D341Med (cell line): ENCODE measurements around the gene ZBTB46.
"Not testable (repeated sequence)": the region's sequence is repeated elsewhere in the genome, so short reads cannot be mapped to it uniquely, and the experiment has no call there.

Experiments used
- DNase-seq: peaks from one replicate; pipeline ENCODE4 v3.0.0; 2012; ENCODE audit warnings: low spot score

The ZBTB46 gene

GRCh38 chr20:63814891-63815614 lies 16.0 kb downstream of the ZBTB46 start:
- DNase-seq = no peak

DNA sequence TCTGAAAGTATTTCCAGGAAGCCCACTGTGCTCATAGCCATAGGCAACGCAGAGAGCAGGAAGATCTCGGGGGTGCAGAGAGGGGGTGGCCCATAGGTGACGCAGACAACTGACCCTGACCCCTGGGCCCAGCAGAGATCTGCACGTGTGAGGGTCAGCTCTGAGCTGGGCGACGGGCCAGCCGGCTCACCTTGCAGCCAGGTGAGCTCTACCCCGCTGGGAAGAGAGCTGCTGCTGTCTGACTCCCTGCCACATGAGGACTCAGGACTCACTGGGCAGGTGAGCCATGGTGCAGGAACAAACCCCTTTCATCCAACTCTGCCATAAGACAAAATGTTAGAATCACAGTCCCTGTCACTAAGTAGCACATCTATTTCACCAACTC lies 19.6 kb downstream of the ZBTB46 start:
- DNase-seq = no peak

GRCh38 chr20:63810730-63811490 lies 20.2 kb downstream of the ZBTB46 start:
- no peak for DNase-seq

DNA sequence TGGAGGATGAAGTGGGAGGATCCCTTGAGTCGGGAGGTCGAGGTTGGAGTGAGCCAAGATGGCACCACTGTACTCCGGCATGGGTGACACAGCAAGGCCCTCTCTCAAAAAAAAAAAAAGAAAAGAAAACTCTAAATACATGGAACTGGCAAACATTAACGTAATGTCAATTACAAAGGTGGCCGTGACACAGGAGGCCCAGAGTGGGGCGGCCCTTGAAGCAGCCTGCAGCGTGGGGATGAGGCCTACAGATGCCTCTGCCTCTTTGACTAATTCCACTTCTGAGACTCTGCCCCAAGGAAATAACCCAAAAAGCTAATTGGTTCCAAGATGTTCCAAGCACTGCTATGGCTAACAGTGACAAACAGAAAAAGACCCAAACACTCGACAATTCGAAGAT lies 21.2 kb downstream of the ZBTB46 start:
- DNase-seq = no peak

GRCh38 chr20:63808964-63809674 lies 21.9 kb downstream of the ZBTB46 start:
- no peak for DNase-seq

- no peak for DNase-seq
Measured at GRCh38 chr20:63808145-63808724, 22.8 kb downstream of the ZBTB46 start.

DNA sequence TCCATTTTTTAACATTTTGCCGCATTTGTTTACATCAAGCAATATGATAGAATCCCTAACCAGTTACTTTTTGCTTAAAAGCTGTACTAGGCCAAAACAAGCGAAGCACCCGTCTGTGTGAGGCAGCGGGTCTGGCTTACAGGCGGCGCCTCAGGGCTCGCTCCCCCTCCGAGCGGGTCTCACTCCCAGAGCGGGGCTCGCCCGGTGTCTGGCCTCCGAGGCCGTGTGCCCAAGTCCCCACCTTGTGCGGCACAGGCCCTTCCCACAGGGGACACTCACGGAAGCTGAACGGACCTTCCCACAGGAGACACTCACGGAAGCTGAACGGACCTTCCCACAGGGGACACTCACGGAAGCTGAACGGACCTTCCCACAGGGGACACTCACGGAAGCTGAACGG lies 23.4 kb downstream of the ZBTB46 start:
- no peak for DNase-seq

- no peak for DNase-seq
Measured at GRCh38 chr20:63804308-63804636, 26.8 kb downstream of the ZBTB46 start.

GRCh38 chr20:63802469-63803240 lies 28.4 kb downstream of the ZBTB46 start:
- no peak for DNase-seq

GRCh38 chr20:63801174-63801573 lies 29.9 kb downstream of the ZBTB46 start:
- DNase-seq = not testable (repeated sequence)

DNA sequence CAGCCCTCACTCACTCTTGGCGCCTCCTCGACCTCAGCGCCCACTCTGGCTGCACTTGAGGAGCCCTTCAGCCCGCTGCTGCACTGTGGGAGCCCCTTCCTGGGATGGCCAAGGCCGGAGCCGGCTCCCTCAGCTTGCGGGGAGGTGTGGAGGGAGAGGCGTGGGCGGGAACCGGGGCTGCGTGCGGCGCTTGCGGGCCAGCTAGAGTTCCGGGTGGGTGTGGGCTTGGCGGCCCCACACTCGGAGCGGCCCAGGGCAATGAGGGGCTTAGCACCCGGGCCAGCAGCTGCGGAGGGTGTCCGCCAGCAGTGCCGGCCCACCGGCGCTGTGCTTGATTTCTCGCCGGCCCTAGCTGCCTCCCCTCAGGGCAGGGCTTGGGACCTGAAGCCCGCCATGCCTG lies 30.7 kb downstream of the ZBTB46 start:
- DNase-seq = not testable (repeated sequence)

- DNase-seq = not testable (repeated sequence)
Measured at GRCh38 chr20:63799127-63799526, 31.9 kb downstream of the ZBTB46 start.

DNA sequence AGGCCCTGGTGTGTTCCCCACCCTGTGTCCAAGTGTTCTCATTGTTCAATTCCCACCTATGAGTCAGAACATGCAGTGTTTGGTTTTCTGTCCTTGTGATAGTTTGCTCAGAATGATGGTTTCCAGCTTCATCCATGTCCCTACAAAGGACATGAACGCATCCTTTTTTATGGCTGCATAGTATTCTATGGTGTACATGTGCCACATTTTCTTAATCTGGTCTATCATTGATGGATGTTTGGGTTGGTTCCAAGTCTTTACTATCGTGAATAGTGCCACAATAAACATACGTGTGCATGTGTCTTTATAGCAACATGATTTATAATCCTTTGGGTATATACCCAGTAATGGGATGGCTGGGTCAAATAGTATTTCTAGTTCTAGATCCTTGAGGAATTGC lies 33.9 kb downstream of the ZBTB46 start:
- not testable (repeated sequence) for DNase-seq

DNA sequence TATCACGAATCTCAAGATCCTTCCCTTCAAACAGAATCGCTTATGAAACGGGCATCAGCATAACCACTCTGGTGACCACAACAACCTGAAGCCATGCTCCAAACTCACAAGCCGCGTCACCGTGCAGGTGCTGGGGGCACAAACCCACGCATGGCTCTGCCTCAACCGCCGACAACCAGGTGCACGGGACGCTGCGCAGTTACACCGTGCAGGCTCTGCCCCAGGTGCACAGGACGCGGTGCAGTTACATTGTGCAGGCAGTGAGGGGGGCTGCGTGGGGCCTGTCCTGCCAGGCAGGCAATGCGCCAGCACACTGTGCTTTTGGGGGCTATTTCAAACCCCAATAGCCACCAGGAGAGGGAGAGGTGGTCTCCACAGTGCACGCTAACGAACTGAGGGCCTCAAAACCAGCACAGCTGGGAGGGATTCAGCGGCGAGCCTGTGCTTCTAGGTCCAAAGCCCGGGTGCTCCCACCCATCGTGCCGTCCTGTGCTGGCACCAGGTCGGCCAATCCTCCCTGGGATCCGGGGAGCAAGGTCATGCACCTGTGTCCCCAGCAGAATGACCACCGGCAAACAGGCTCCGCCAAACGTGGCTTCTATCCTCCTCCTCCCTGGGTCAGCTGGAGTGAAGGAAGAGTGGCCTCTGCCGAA lies 35.8 kb downstream of the ZBTB46 start:
- no peak for DNase-seq

DNA sequence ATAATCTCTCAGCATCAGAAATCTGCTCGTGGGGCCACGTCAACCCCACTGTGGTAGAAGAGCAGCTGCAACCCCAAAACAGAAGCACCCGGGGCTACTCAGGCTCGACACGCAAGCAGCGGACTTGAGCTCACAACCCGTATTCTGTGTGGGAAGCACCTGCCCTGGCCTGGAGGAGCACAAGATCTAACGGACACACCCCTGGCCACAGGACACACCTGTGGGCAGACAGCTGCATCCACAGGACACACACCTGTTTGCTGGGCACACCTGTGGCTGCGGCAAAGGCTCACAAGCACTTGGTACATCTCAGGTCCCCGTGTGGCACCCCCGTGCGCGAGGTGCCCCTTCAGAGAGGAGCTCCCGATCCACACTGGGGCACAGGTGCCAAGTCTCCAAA lies 36.5 kb downstream of the ZBTB46 start:
- no peak for DNase-seq

GRCh38 chr20:63792866-63793265 lies 38.2 kb downstream of the ZBTB46 start:
- no peak for DNase-seq

DNA sequence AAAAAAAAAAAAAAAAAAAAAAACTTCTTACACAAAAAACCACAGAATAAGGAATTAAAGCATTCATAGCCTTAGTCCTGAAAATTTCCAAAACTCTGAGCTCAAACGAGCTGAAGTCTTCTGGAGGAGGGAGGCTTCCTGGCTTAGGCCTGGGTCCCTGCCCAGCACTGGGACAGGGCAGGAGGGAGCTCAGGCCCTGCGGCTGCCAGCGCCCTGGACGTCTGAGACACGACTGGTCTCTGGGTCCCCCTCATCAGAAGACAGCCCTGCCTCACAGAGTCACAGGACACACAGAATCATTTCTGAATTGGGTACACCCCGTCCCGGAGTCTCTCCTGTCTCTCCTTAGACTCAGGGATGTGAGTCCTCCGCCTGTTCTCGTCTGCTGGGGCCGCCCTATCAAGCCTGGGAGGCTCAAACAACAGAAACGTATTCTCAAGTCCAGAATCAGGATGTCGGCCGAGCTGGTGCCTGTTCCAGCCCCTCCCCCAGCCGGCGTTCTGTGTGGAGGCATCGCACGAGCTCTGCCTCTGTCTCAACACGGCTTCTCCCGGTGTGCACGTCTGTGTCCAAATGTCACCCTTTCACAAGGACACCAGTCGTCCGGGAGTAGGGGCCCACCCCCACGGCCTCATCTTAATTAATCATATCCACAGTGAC lies 39.4 kb downstream of the ZBTB46 start:
- no peak for DNase-seq

DNA sequence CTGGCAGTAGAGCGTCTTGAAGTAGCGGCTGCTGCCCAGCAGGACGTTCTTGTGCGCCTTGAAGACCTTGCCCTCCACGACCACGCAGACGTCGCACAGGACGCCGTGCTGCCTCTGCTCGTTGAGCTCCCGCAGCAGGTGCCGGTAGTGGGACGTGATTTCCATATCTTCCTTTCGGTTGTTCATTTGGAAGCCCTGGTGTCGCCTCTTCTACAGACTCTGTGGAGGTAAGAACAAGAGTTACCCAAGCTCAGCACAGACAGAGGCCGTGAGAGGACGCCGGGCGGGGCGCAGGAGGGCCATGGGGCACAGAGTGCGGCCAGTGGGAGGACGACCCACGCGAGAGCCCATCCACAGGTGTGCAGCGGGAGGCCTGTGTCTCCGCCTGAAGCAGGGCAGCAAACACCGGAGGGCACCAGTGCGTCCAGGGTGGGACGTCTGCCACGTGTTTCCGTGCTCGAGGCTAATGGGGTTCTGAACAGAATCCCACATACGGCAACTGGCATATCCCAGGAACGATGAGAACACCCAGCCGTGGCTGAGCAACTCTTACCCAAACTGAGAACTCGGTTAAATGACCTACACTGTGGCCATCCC lies 40.4 kb downstream of the ZBTB46 start:
- no peak for DNase-seq

- no peak for DNase-seq
Measured at GRCh38 chr20:63789836-63790571, 41.1 kb downstream of the ZBTB46 start.

- no peak for DNase-seq
Measured at GRCh38 chr20:63787749-63788148, 43.3 kb downstream of the ZBTB46 start.
